Caco-2 (cell line): Measurements from ENCODE around the gene ZSWIM8. TPM values are rescaled to one million over a fixed set of nuclear protein-coding genes. Genes with fewer than 3 reads are reported as not detected.

Experiments
- BruUV-seq: library from RNA; stranded (reverse); fragments of 400-500 nt; replicated peaks from 2 replicates; lab custom pipeline; 2021; lab: Mats Ljungman, UMichigan
- CTCF ChIA-PET: fragments of 300-600 bp; sonication (Branson Sonifier 250); formaldehyde crosslinking; loops from one replicate; lab custom pipeline; 2022; ENCODE audit warnings: antibody characterized with exemption; lab: Charles Lee
- POLR2A ChIA-PET: fragments of 300-600 bp; sonication (Branson Sonifier 250); formaldehyde crosslinking; loops from one replicate; lab custom pipeline; 2022; ENCODE audit warnings: antibody characterized with exemption; lab: Charles Lee
- DNase-seq, 2 experiments: peaks; one replicate each; pipeline versions ENCODE4 v3.0.0 to v3.0.0-alpha.2; 2020 to 2022
- H3K27me3 ChIP-seq: replicated peaks from 2 replicates; pipeline ENCODE4 v1.6.0; 2011; ENCODE audit warnings: low read length; ENCODE audit not compliant: control insufficient read depth, insufficient read depth
- H3K36me3 ChIP-seq: 2 replicates; pipeline ENCODE4 v1.5.1; 2011; ENCODE audit warnings: low read length; ENCODE audit not compliant: control insufficient read depth, insufficient read depth
- H3K4me1 ChIP-seq: fragments of 250-450 bp; sonication (Bioruptor Pico); 2 replicates; pipeline ENCODE4 v1.5.1; 2020; ENCODE audit warnings: mild to moderate bottlenecking
- H3K4me3 ChIP-seq: 2 replicates; pipeline ENCODE4 v1.5.1; 2011; ENCODE audit warnings: low read depth, mild to moderate bottlenecking, control low read depth, low read length
- H3K9me3 ChIP-seq: fragments of 250-450 bp; sonication (Bioruptor Pico); 2 replicates; pipeline ENCODE4 v1.5.1; 2020; ENCODE audit warnings: mild to moderate bottlenecking, moderate library complexity
- H3K27ac Mint-ChIP-seq: one replicate; pipeline ENCODE4 v1.8.0; 2022; ENCODE audit warnings: mixed read lengths; ENCODE audit not compliant: unreplicated experiment
- H3K27me3 Mint-ChIP-seq: one replicate; pipeline ENCODE4 v1.8.0; 2022; ENCODE audit warnings: mixed read lengths; ENCODE audit not compliant: insufficient read depth, unreplicated experiment
- H3K36me3 Mint-ChIP-seq: one replicate; pipeline ENCODE4 v1.8.0; 2022; ENCODE audit warnings: mild to moderate bottlenecking, mixed read lengths; ENCODE audit not compliant: insufficient read depth, unreplicated experiment
- H3K4me1 Mint-ChIP-seq: one replicate; pipeline ENCODE4 v1.8.0; 2022; ENCODE audit warnings: low read depth, mixed read lengths; ENCODE audit not compliant: unreplicated experiment
- H3K4me3 Mint-ChIP-seq: one replicate; pipeline ENCODE4 v1.8.0; 2022; ENCODE audit warnings: mild to moderate bottlenecking, moderate library complexity, mixed read lengths; ENCODE audit not compliant: unreplicated experiment
- H3K9me3 Mint-ChIP-seq: one replicate; pipeline ENCODE4 v1.8.0; 2022; ENCODE audit warnings: mixed read lengths; ENCODE audit not compliant: unreplicated experiment
- intact Hi-C: fragments of 100-400 bp; cut with micrococcal nuclease; formaldehyde crosslinking; loops from one replicate; pipeline ENCODE4 v1.10.0; 2022; ENCODE audit not compliant: unreplicated experiment
- total RNA-seq: library from RNA; stranded (reverse); gene quantifications from 2 replicates; pipeline ENCODE4 v1.2.3, GENCODE V29; 2022
- TF ChIP-seq, protein P1 (sequence below), 2 experiments: fragments of 200-600 bp in 1 of 2; IDR thresholded peaks; 1 replicate in 1 of 2; 2 replicates in 1 of 2; pipeline versions ENCODE4 v1.5.1 to v1.8.0; 2011 to 2022; ENCODE audit warnings: antibody characterized with exemption in 1 of 2, control low read depth in 1 of 2, inconsistent platforms in 1 of 2, low read depth in 1 of 2, low read length in 1 of 2, mild to moderate bottlenecking in 1 of 2, moderate library complexity in 1 of 2; ENCODE audit not compliant: insufficient read depth in 1 of 2, severe bottlenecking in 1 of 2, unreplicated experiment in 1 of 2

ZSWIM8 gene
- total RNA-seq, 1 experiment from 2014 or later, result 103 TPM

DNA sequence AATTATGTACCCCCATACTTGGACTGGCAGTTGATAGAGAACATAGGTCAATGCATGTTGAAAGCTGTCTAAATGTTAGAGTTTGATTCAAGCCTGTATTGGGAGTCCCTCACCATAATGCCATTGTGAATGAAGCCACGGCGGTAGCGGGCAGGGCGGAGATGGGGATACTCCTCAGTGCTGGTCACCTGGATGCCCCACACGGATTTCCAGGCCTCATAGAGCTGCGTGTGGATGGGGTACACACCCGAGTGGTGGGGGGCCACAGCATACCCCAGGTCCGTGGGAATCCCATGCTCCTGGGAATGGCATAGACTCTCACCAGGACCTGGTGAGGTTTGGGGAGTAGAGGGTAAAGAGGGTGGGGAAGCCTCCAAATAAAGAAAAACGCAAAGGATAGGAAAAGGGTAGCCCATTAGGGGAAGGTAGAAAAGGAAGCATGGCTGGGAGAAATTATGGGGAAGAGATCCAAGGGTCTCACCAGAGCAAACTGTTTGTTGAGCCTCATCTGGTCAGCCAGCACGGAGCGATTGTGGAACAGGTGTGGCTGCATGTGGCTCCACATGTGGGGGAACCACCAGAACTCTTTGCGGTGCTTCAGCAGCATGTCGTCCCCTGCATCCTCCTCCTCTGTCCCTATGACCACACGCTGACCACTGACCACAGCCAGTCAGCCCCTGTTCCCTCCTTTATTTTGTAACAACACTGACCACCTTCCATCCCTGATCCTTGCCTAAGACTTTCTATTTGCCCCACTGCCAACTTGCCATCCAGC is 21.0 kb downstream of the ZSWIM8 start:
- H3K27ac Mint-ChIP-seq, result no peak overlapping the region
- POLR2A ChIA-PET, result no interaction called here
- no peak overlapping the region for H3K4me3 Mint-ChIP-seq
- peaks cover 61% of the 10 kb centered on the region for H3K36me3 Mint-ChIP-seq
- Histone ChIP-seq H3K4me3 (no peak overlapping the region), H3K36me3 (no peaks in the 10 kb centered on the region; the same call in none of the 2 replicates), H3K27me3 (no peaks in the 10 kb centered on the region), H3K4me1 (no peaks in the 10 kb centered on the region), H3K9me3 (no peaks in the 10 kb centered on the region)
- no peaks in the 10 kb centered on the region for H3K9me3 Mint-ChIP-seq
- intact Hi-C loops, result no loop called here
- no TSS peak for BruUV-seq
- no peaks in the 10 kb centered on the region for H3K4me1 Mint-ChIP-seq
- CTCF ChIA-PET, result interaction anchor here (0.6 kb wide), 1 partner anchor 36 kb away, joined by 3 read pairs; no protein-coding TSS in a partner anchor
- DNase-seq, result no peak
- H3K27me3 Mint-ChIP-seq, result no peaks in the 10 kb centered on the region
- TF ChIP-seq, protein P1, sequence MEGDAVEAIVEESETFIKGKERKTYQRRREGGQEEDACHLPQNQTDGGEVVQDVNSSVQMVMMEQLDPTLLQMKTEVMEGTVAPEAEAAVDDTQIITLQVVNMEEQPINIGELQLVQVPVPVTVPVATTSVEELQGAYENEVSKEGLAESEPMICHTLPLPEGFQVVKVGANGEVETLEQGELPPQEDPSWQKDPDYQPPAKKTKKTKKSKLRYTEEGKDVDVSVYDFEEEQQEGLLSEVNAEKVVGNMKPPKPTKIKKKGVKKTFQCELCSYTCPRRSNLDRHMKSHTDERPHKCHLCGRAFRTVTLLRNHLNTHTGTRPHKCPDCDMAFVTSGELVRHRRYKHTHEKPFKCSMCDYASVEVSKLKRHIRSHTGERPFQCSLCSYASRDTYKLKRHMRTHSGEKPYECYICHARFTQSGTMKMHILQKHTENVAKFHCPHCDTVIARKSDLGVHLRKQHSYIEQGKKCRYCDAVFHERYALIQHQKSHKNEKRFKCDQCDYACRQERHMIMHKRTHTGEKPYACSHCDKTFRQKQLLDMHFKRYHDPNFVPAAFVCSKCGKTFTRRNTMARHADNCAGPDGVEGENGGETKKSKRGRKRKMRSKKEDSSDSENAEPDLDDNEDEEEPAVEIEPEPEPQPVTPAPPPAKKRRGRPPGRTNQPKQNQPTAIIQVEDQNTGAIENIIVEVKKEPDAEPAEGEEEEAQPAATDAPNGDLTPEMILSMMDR (IDR thresholded peaks at IDR 0.05; ENCODE audit: insufficient read depth in 1 of 2, low read depth in 1 of 2, low read length in 1 of 2, severe bottlenecking in 1 of 2, unreplicated experiment in 1 of 2), result no peak

DNA sequence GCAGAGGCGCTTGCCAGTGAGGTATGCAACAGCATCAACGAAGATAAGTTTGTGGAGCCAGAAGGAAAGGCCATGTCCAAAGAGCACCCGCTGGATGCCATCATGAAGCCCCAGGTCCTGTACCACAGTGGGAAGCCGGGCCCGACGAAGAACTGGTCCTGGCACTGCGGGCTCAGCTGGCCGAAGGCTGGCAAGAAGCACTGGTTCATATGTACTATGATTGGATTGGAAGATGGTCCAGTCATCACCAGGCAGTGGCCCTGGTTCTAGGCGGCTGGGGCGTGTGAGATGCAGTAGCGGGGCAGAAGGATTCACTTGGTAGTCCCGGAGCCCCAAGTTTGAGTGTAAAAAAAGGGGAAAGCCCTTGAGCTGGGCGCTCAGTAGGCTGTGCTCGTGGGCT is 22.1 kb downstream of the ZSWIM8 start:
- no TSS peak for BruUV-seq
- Mint-ChIP-seq H3K27ac (no peak overlapping the region), H3K9me3 (no peaks in the 10 kb centered on the region), H3K4me3 (no peak overlapping the region), H3K36me3 (peaks cover 61% of the 10 kb centered on the region), H3K4me1 (no peaks in the 10 kb centered on the region), H3K27me3 (no peaks in the 10 kb centered on the region)
- ChIA-PET POLR2A (no interaction called here), CTCF (no interaction called here)
- Histone ChIP-seq H3K36me3 (no peaks in the 10 kb centered on the region; the same call in 1 of the 2 replicates), H3K4me3 (no peak overlapping the region), H3K9me3 (no peaks in the 10 kb centered on the region), H3K4me1 (no peaks in the 10 kb centered on the region), H3K27me3 (no peaks in the 10 kb centered on the region)
- intact Hi-C loops, result no loop called here
- TF ChIP-seq, protein P1 (IDR thresholded peaks at IDR 0.05; ENCODE audit: insufficient read depth in 1 of 2, low read depth in 1 of 2, low read length in 1 of 2, severe bottlenecking in 1 of 2, unreplicated experiment in 1 of 2), result no peak
- no peak for DNase-seq

DNA sequence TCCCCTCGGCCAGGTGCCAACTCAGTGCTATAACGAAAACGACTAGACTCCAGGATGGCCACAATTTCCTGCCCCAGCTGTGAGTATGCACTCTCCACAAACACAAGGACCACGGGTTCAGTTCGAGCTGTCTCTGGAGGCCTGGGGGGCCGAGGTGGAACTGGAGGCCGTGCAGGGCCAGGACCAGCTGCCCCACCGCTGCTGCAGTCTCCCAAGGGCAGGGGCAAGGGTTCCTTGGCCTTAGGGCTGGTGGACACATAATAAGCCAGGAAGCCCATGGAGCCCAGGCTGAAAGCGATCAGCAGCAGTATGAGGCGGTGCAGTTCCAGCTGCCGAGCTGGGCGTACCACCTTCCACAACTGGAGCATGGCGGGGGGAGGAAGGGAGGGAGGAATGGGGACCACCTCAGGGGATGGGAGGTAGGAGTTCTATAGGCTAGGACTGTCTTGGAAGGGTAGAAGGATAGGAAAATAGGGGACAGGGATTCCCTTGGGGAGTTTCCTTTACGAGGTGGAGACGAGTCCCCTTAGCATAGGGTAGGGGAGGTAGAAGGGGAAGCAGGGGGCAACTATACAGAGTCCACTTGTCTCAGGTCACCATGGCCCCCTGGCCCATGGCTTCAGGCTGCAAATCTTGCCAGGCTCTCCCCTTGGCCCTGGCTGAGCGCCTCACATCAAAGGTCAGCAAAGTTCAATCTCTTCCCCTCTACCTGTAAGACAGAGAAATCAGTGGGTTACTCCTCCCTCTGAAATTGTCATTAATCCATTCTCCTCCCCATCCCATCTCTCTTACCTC is 22.8 kb downstream of the ZSWIM8 start:
- BruUV-seq, result no TSS peak
- Histone ChIP-seq H3K4me1 (no peaks in the 10 kb centered on the region), H3K27me3 (no peaks in the 10 kb centered on the region), H3K4me3 (no peak overlapping the region), H3K9me3 (no peaks in the 10 kb centered on the region), H3K36me3 (no peaks in the 10 kb centered on the region; the same call in 1 of the 2 replicates)
- Mint-ChIP-seq H3K36me3 (peaks cover 56% of the 10 kb centered on the region), H3K9me3 (no peaks in the 10 kb centered on the region), H3K4me3 (no peak overlapping the region), H3K27ac (no peak overlapping the region), H3K27me3 (no peaks in the 10 kb centered on the region), H3K4me1 (no peaks in the 10 kb centered on the region)
- CTCF ChIA-PET, result interaction anchor here (0.6 kb wide), 1 partner anchor 406 kb away, joined by 4 read pairs; no protein-coding TSS in a partner anchor
- intact Hi-C loops, result no loop called here
- DNase-seq, result no peak
- TF ChIP-seq, protein P1 (IDR thresholded peaks at IDR 0.05; ENCODE audit: insufficient read depth in 1 of 2, low read depth in 1 of 2, low read length in 1 of 2, severe bottlenecking in 1 of 2, unreplicated experiment in 1 of 2), result no peak
- POLR2A ChIA-PET, result no interaction called here
